Ovary (tissue), 3 donors: Measurements from ENCODE around the gene DNAJC7.

Experiments used
- CTCF ChIP-seq, 3 donors: fragments of 450-650 bp in 2 of 3; fragments of 200-600 bp in 1 of 3; IDR thresholded peaks; one replicate each; pipeline versions ENCODE4 v1.5.1 to v1.8.0; 2016 to 2022; ENCODE audit warnings: antibody characterized with exemption in 3 of 3, mild to moderate bottlenecking in 1 of 3
- POLR2A ChIP-seq: fragments of 450-650 bp; IDR thresholded peaks from one replicate; pipeline ENCODE4 v1.6.1; 2017; ENCODE audit warnings: antibody characterized with exemption, mild to moderate bottlenecking, moderate library complexity
- donor health status: DM: no; HTN: no; CAD: no.

- TF ChIP-seq CTCF (IDR thresholded peaks at IDR 0.05) (no peak), POLR2A (no peak)
Measured at GRCh38 chr17:42047343-42047742, 30.1 kb upstream of the DNAJC7 start.
